Thoracic aorta (tissue), 2 donors: ENCODE results near the gene ZC3H7A. TPM values are rescaled to one million over a fixed set of nuclear protein-coding genes. Genes with fewer than 3 reads are reported as not detected.

Source experiments
- ATAC-seq: fragments of 150-250 bp; one replicate; pipeline ENCODE4 v1.8.0; 2017; ENCODE audit warnings: low read depth; ENCODE audit not compliant: insufficient number of reproducible peaks, low FRiP score
- DNase-seq: peaks from one replicate; pipeline ENCODE4 v3.0.0-alpha.2; 2020; ENCODE audit warnings: low spot score
- H3K27ac ChIP-seq, 2 donors: fragments of 200-600 bp; sonication (generic); 1 replicate in 1 of 2; 2 replicates in 1 of 2; pipeline ENCODE4 v1.5.1; 2016; ENCODE audit warnings: mild to moderate bottlenecking in 2 of 2, moderate library complexity in 2 of 2
- H3K27me3 ChIP-seq: fragments of 200-600 bp; sonication (generic); replicated peaks from 2 replicates; pipeline ENCODE4 v1.6.0; 2016; ENCODE audit warnings: mild to moderate bottlenecking; ENCODE audit not compliant: insufficient read depth
- H3K36me3 ChIP-seq: fragments of 200-600 bp; sonication (generic); one replicate; pipeline ENCODE4 v1.5.1; 2016
- H3K4me1 ChIP-seq, 2 donors: fragments of 200-600 bp; sonication (generic); 1 replicate in 1 of 2; 2 replicates in 1 of 2; pipeline versions ENCODE4 v1.5.1 to v1.6.0; 2016; ENCODE audit warnings: low read depth in 2 of 2, mild to moderate bottlenecking in 1 of 2; ENCODE audit not compliant: control insufficient read depth in 1 of 2
- H3K4me3 ChIP-seq: fragments of 200-600 bp; sonication (generic); 2 replicates; pipeline ENCODE4 v1.5.1; 2016; ENCODE audit warnings: mild to moderate bottlenecking
- H3K9me3 ChIP-seq: fragments of 200-600 bp; sonication (generic); 2 replicates; pipeline ENCODE4 v1.5.1; 2016
- CTCF ChIP-seq: fragments of 200-600 bp; sonication (generic); IDR thresholded peaks from one replicate; pipeline ENCODE4 v1.5.1; 2019; ENCODE audit warnings: antibody characterized with exemption
- total RNA-seq, 2 donors: library from RNA; depleted of rRNA; stranded (reverse); fragments of >200 nt; gene quantifications; one replicate each; pipeline versions ENCODE4 v1.1.0 to v1.2.3, GENCODE V29; 2016

The ZC3H7A gene
- total RNA-seq, 2 donors from 2014 or later: 47.8 to 86.1 TPM

- Histone ChIP-seq H3K36me3 (peaks cover 4% of the 10 kb centered on the region), H3K4me3 (peak overlapping the region; percentile 65), H3K4me1 (peaks cover 36 to 64% of the 10 kb centered on the region in 2 donors), H3K27ac (peak overlapping the region; percentile 89 to 91), H3K9me3 (no peaks in the 10 kb centered on the region), H3K27me3 (no peaks in the 10 kb centered on the region)
- ATAC-seq (no peak), DNase-seq (no peak)
- no peak for TF ChIP-seq CTCF
Observed at GRCh38 chr16:11784038-11784369, 13.1 kb downstream of the ZC3H7A start.

GRCh38 chr16:11783319-11784037, 13.6 kb downstream of the ZC3H7A start:
- ATAC-seq (no peak), DNase-seq (no peak)
- Histone ChIP-seq H3K9me3 (no peaks in the 10 kb centered on the region), H3K27me3 (no peaks in the 10 kb centered on the region), H3K27ac (peak overlapping the region; percentile 89 to 91), H3K4me1 (peaks cover 36 to 64% of the 10 kb centered on the region in 2 donors), H3K36me3 (peaks cover 4% of the 10 kb centered on the region), H3K4me3 (peak overlapping the region; percentile 65)
- TF ChIP-seq CTCF: no peak

GRCh38 chr16:11781773-11782172, 15.3 kb downstream of the ZC3H7A start:
- Histone ChIP-seq H3K4me3 (peak overlapping the region; percentile 65), H3K4me1 (peaks cover 36 to 56% of the 10 kb centered on the region in 2 donors), H3K36me3 (peaks cover 7% of the 10 kb centered on the region), H3K27ac (peak overlapping the region; percentile 89 to 91), H3K27me3 (no peaks in the 10 kb centered on the region), H3K9me3 (no peaks in the 10 kb centered on the region)
- TF ChIP-seq CTCF: no peak
- DNase-seq: no peak
- no peak for ATAC-seq

GRCh38 chr16:11780991-11781680, 15.9 kb downstream of the ZC3H7A start:
- no peak for TF ChIP-seq CTCF
- Histone ChIP-seq H3K4me3 (no peak overlapping the region), H3K4me1 (peaks cover 36 to 54% of the 10 kb centered on the region in 2 donors), H3K9me3 (no peaks in the 10 kb centered on the region), H3K27me3 (no peaks in the 10 kb centered on the region), H3K36me3 (peaks cover 12% of the 10 kb centered on the region), H3K27ac (peak overlapping the region in 1 of 2 donors; percentile 91)
- ATAC-seq (no peak), DNase-seq (no peak)

GRCh38 chr16:11779074-11779473, 18.0 kb downstream of the ZC3H7A start:
- DNase-seq: no peak

More at GRCh38 chr16:11779074-11779473, 18.0 kb downstream of the ZC3H7A start:
- Histone ChIP-seq H3K27ac (no peak overlapping the region), H3K27me3 (no peaks in the 10 kb centered on the region), H3K4me3 (no peak overlapping the region), H3K9me3 (no peaks in the 10 kb centered on the region), H3K36me3 (peaks cover 25% of the 10 kb centered on the region), H3K4me1 (peaks cover 28 to 39% of the 10 kb centered on the region in 2 donors)
- ATAC-seq: no peak
- TF ChIP-seq CTCF: no peak
